Erythroblast (primary cell): ENCODE data around the gene MYH10.

Experiments
- DNase-seq, 2 experiments: peaks; one replicate each; lab custom pipeline; 2025; lab: John Stamatoyannopoulos, UW
- GATA1 ChIP-seq: IDR thresholded peaks from 2 replicates; pipeline ENCODE4 v1.6.1; 2011; ENCODE audit warnings: low read depth, mild to moderate bottlenecking, control low read depth, low read length, moderate library complexity
- POLR2A ChIP-seq: IDR thresholded peaks from 2 replicates; pipeline ENCODE4 v1.6.1; 2011; ENCODE audit warnings: mild to moderate bottlenecking, low read length

The MYH10 gene

DNA sequence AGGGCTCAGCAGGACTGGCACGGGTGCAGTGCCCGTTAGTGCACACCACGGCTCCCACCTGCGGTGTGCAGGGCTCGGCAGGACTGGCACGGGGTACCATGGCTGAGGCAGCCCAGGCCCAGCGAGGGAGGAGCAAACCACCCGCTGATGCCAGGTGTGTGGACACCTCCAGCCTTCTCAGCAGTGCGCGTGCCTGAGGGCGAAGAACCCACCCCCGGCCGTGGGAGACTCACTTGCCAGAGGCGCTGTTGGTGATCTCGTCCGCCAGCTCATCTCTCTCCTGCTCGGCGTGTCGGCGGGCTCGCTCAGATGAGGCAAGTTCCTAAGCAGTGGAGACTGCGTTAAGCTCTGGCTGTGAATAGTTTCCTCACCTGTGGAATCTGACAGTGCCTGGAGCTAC lies 149.4 kb downstream of the MYH10 start:
- no peak for DNase-seq
- TF ChIP-seq GATA1: no peak
- no peak for TF ChIP-seq POLR2A

DNA sequence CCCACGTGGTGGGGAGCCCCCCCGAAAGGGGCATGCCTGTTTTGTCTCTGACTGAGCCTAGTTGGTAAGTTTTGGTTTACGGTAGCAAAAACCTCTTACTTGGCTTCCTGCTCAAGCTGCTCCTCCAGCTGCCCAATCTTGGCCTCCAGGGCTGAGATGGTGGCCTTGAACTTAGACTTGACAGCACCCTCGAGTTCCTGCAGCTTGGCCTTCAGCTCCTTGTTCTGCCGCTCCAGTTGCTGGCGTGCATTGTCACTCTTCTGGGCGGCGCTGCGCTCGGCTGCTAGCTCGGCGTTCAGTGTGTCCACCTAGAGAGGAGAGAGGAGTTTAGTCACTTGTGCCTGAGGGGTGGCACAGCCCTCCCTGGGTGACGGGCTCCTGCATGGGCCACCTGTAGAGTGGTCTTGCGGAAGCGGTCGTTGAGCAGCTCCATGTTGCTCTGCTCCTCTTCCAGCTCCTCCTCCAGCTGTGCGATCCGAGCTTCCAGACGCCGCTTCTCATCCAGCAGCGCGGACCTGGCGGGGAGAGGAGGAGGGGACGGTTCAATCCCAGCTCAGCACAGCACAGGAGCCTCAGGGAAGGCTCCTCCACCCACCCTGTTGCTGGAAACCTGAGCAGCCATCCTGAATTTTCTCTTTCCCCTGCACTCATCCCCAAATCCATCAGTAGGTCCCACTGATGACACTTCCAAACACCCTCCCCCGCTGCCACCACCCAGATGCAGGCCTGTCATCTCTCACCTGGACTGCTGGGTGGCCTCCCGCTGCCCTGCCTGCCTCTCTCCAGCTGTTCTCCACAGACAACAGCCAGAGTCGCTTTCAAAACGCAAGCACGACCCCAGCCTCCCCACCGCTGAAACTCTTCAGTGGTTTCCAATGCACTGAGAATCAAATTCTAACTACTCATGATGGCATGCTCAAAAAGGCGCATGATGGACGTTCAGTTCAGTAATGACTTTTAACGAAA lies 150.2 kb downstream of the MYH10 start:
- TF ChIP-seq POLR2A (no peak), GATA1 (no peak)
- no peak for DNase-seq

DNA sequence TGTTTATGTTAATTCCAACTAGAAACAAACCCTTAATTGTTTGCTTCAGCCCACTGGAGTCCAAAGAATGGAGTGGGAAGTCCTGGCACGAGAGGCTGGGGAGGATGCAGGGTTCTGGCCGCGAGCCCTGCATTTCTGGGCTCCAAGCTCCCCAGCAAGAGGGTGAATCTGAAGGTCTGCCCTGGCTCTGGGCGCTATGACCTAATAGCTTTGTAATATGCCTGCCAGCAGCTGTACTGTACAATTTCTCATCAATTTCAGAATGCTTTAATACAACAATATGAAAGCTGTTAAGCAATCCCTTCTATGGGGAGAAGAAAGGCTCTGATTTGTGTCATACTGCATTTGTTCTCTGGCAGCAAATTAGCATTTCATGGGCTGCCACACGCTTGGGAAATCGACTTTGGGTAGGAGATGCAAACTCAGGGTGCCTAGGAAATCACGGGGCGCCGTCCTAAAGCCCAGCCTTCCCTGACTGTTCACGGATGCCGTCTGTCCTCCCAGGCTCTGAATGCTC lies 151.0 kb downstream of the MYH10 start:
- TF ChIP-seq GATA1: no peak
- no peak for TF ChIP-seq POLR2A

DNA sequence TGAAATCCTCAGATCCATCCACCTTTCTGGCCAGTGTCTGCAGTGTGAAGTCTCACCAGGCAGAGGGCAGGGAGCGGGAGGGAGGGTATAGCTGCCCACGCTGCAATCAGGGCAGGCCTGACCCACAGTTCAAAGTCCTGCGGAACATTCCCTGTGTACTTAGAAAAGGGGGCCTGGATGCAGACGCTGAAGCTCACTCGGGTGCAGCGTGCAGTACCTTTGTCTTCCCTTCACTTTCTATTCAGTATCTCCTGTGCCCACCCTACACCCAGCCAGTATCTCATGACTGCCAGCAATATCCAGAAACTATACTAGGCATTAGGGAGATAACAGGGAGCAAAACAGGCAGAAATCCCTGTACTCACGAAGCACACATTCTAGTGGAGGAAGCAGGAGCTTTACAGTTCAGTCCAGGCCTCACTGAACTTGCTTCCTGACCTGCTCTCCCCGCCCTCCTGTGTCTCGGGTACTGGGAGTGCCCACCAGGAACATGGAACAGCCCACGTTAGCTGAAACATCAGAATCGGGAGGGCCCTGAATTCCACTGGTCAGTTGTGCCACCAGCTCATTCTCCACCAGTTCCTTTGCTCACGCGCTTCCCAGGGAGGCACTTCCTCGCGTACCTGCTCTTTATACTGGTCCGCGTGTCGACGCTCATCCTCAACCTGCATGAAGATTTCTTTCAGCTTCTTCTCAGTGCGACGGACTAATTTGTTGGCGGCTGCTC lies 152.6 kb downstream of the MYH10 start:
- TF ChIP-seq GATA1: no peak
- TF ChIP-seq POLR2A: no peak
- DNase-seq: no peak

More for the DNA sequence above, 151.0 kb downstream of the MYH10 start:
- no peak for DNase-seq

DNA sequence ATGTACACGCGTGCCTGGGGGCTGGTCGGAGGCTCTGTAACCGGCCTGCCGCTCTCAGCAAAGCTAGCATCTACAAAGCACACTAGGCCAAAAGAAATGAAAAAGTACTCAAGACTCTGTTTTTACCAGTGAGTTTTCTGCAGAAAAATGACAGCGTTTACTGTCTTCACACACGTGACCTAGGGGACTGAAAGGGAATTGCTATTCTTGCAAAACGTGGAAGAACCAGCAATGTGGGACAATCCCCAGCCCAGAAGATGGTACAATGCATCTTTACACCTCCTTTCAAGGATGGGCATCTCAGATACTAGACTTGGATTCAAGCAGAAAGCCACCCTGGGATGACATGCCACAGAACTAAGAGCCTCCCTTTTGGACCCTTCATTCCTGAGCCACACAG lies 153.4 kb downstream of the MYH10 start:
- DNase-seq: no peak
- TF ChIP-seq GATA1 (no peak), POLR2A (no peak)

DNA sequence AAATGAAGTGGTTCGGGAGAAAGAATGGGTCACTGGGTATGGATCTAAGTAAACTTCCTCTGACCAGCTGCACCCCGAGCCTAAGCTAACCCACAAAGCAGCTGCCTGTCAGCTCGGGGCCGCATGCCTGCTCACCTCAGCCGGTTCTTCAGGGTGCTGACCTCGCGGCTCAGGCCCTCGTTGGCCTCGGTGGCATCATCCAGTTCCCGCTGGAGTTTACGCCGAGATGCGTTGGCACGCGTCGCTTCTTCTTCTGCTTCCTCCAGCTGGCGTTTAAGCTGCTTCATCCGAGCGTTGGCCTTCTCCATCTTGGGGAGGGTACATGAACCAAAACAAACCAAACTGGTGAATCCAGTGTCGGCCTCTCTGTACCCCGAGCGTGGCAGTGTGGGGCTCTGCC lies 153.8 kb downstream of the MYH10 start:
- DNase-seq: no peak
- TF ChIP-seq POLR2A: no peak
- TF ChIP-seq GATA1: no peak

DNA sequence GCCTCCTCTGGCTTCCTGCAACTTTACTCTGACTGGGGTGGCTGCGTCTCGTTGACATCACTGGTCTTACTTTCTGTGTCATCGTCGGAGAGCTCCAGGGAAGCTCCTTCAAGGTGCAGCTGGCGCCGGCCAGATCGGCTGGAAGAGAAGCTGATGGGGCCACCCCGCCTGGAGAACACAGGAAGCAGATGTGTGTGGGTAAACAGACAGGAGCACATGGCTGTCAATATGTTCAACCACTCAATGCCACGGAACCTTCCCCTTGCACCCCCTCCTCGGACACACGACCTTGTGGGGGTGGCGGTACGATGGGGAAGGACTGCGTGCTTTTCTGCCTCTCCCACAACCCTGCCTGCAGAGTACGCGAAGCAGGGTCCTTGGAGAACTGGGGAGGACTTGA lies 154.7 kb downstream of the MYH10 start:
- no peak for TF ChIP-seq POLR2A
- no peak for TF ChIP-seq GATA1
- DNase-seq: no peak

DNA sequence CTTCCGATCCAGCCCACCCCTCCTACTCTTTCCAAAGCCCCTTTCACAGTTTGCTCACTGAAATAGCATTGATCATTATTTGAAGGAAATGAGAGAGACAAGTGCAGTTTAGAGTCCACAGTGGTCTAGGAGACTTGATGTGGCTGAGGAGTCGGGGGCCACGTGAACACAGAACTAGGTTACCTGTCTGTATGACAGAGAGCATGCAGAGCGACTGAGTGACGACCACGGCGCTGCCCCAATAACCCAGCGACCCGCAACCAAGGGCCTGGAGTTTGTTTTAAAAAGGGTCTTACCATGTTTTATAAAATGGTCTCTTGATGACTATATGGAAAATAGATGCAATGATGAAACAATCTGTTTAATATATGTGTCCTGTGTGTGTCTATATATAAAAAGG lies 155.3 kb downstream of the MYH10 start:
- no peak for DNase-seq
- no peak for TF ChIP-seq POLR2A
- no peak for TF ChIP-seq GATA1

DNA sequence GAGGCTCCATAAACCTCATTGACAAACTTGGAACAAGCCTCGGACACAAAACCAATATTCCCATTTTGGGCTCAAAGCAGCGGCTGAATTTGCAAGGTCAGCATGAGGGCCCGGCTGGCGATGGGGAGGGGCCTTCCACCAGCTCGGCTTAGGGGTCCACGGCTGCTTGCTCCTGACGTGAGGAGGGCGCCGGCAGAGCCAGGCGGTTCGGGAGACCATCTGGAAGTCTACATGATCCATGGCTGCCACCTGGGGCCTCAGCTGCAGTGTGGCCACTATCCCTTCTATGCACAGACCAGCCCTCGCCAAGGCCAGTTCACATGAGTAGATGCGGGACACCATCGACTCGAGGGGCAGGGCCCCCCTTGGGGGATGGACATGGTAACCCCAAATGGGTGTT lies 155.7 kb downstream of the MYH10 start:
- no peak for TF ChIP-seq GATA1
- TF ChIP-seq POLR2A: no peak
- no peak for DNase-seq

DNA sequence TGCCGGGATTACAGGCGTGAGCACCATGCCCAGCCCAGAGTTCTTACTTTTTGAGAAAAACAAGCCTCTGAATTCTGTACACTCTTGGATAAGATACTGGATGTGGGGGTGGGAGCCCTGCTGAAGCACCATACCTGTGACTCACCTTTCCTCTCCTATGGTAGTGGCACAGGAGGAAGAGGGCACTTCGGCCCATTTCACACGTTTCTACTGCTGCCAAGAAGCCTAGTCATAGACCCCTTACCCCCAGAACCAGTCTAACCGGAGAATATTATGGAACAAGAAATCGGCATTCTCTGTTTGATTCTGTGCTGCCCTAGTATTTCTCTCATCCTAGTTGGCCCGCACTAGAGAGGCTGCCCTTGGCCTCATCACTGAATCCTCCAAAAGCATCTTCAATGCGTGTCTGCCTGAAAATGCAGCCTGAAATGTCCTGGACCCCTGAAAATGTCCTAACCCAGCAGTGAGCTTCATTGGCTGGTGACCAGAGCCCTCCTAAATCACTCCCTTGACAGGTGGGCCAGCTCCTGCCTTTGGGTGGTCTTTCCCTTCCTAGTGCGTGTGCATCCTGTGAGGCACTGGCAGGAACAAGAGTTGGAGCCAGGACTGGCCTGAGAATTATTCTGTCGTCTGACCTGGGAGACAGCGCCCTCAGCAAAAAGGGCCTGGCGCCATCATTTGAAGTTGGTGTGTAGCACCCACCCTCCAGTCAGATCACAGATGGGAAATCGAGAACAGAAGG lies 156.9 kb downstream of the MYH10 start:
- TF ChIP-seq POLR2A: no peak
- DNase-seq: no peak

DNA sequence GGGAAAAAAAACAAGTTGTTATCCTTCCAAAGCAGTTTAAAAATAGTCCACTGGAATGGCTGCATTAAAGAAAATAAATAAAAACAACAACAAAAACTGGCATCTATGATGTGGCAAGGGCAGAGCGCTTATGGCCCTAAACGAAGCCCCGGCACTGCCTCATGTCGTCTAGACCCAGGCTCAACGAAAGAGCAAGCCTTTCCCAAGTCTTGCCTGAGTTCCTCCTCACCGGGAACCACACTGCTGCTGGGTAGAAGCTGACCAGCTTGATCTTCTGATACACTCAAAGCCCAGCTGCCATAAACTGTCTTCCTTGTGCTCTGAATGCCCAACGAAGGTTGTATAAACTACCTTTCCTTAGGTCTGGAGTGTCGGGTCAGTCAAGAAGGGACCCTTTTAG lies 157.9 kb downstream of the MYH10 start:
- TF ChIP-seq GATA1: no peak
- TF ChIP-seq POLR2A: no peak
- no peak for DNase-seq

DNA sequence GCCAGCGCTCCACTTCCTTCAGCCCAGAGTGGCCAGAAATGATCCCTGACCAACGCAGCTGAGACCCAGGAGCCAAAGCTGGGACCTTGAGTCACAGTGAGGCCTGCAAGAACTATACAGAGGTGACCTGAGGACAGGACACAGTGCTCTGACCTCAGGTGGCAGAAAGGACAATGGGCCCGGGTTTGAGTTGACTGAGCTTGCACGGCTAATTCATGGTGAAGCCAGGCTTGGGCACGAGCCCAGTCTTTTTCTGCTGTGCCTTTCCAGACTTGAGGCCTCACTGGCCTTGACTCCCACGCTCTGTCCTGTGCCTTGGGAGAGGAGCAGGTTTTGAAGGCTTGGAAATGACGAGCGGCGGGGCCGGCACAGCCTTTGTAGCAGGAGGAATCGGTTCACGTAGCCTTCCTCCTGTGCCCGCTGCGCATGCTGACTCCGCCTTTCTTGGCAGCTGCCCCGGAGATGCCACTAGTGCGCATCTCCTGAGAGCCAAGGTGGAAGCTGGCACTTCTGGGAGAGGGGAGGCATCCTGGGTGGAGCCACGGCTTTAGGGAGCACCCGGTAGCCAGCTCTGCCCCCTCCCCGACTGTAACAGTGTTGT lies 160.0 kb downstream of the MYH10 start:
- TF ChIP-seq POLR2A: no peak
- TF ChIP-seq GATA1: no peak
- no peak for DNase-seq

DNA sequence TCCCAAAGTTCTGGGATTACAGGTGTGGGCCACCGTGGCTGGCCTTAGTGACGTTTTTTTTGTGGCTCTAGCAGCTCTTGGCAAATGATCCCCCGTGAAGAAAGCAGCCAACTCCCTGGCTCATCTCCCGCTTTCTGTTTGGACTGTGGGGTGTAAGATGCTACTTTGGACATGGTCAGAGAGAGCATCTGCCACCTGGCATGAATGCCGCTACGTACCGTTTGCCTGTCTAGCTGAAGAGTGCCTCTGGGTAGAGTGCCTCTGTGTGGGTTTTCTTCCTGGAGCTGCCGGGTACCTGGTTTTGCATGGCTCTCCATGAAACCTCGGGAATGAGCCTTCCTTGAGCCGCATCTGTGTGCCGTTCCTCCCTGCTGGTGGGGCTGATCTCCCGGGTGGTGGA lies 160.6 kb downstream of the MYH10 start:
- no peak for DNase-seq
- no peak for TF ChIP-seq POLR2A

DNA sequence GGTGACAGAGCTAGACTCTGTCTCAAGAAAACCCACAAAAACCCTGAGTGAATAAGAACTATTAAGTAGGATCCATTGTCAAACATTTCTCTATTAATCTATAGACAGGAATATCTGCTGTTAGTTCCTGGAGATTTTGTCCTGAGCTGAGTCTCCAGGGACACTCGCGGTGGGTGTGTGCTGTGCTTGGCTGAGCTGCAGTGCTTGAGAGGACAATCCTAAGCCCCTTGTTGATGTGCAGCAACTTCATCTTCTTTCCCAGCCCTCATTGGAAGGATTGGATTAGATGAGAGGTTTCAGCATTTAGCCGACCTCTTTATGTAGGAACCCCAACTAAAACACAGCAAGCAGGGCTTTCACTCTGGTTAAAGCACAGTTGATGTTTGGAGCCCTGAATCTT lies 161.5 kb downstream of the MYH10 start:
- DNase-seq: no peak
- TF ChIP-seq GATA1: no peak
- no peak for TF ChIP-seq POLR2A

DNA sequence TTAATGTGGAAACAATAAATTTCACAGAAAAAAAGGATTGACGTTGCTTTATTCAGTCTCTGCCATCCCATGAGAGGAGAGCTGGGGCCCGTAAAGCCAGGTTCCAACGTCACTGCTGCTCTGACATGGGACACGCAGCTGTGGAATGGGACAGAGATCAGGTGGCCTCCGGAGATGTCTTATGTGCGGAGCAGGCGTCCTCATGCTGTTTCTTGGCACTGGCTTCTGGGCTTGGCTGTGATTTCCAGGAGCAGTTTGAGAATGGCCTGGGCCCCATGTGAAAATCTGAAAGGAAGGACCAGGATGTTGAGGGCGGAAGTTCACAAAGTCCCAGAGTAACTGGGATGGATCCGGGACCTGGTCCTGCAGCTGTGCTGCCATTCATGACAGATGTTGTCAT lies 162.4 kb downstream of the MYH10 start:
- TF ChIP-seq POLR2A: no peak
- no peak for TF ChIP-seq GATA1
- DNase-seq: no peak
